GM23248 (cell line): ENCODE data around the gene EML6.

Source experiments
- EZH2 ChIP-seq: fragments of 200-600 bp; sonication (generic); IDR thresholded peaks from 2 replicates; pipeline ENCODE4 v1.6.1; 2018; ENCODE audit warnings: antibody characterized with exemption, mild to moderate bottlenecking; ENCODE audit not compliant: insufficient read depth, poor library complexity, severe bottlenecking
- EZH2phosphoT487 ChIP-seq: fragments of 200-600 bp; sonication (generic); IDR thresholded peaks from 2 replicates; pipeline ENCODE4 v1.6.1; 2018; ENCODE audit warnings: antibody characterized with exemption, moderate library complexity, mild to moderate bottlenecking, low read depth; ENCODE audit not compliant: insufficient read depth

DNA sequence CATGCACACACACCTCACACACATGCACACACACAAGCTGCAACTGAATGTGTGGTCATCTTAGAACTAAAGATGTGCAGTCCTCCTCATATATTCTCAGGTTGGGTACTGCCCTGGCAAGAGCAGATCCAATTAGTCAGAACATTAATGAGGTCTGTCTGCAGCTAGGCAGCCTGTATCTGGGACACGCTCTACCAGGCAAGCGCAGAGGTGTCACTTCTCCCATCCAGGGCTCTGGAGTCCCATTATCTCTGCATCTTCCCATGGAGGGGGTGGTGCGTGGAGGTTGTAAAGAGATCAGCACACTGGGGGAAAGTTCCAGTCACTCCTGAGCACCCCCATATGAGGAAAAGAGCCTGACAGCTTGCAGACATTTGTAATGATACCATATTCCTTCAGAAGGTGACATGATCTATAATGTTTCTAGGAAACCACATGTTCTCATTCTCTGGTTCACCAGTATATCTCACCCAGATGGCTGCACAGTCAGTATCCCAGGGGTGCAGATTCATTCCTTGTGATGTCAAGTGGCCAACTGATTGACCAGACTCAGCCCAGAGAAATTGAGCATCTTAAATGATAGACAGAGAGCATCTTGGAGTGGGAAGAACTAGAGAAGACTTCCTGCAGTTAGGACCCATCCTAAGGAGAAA, 231.4 kb downstream of the EML6 start:
- TF ChIP-seq EZH2 (no peak), EZH2phosphoT487 (no peak)
